Mesenchymal stem cell (in vitro differentiated cells and primary cell): ENCODE results near the gene ZNF254.
"Not testable (repeated sequence)": the region's sequence is repeated elsewhere in the genome, so short reads cannot be mapped to it uniquely, and the experiment has no call there.

Experiments used
- DNase-seq: peaks from one replicate; pipeline ENCODE4 v3.0.0-alpha.2; 2013
- H2AFZ ChIP-seq: one replicate; pipeline ENCODE4 v1.6.1; 2013; ENCODE audit warnings: low read depth, mild to moderate bottlenecking, control low read depth, inconsistent platforms, low read length, moderate library complexity
- H2AK5ac ChIP-seq: 2 replicates; pipeline ENCODE4 v1.6.1; 2013; ENCODE audit warnings: low read length, moderate library complexity, mild to moderate bottlenecking, inconsistent platforms; ENCODE audit not compliant: severe bottlenecking
- H2BK120ac ChIP-seq: one replicate; pipeline ENCODE4 v1.6.1; 2013; ENCODE audit warnings: low read depth, mild to moderate bottlenecking, inconsistent platforms, low read length, moderate library complexity
- H2BK12ac ChIP-seq, 2 experiments: one replicate each; pipeline ENCODE4 v1.6.1; 2013; ENCODE audit warnings: inconsistent platforms in 2 of 2, low read length in 2 of 2, mild to moderate bottlenecking in 2 of 2, moderate library complexity in 2 of 2, control low read depth in 1 of 2
- H2BK15ac ChIP-seq: one replicate; pipeline ENCODE4 v1.6.1; 2013; ENCODE audit warnings: mild to moderate bottlenecking, low read depth, inconsistent platforms; ENCODE audit not compliant: poor library complexity, severe bottlenecking
- H2BK5ac ChIP-seq: 2 replicates; pipeline ENCODE4 v1.6.1; 2013; ENCODE audit warnings: low read depth, mild to moderate bottlenecking, low read length, control low read depth, inconsistent platforms; ENCODE audit not compliant: poor library complexity, severe bottlenecking
- H3K14ac ChIP-seq, 2 experiments: one replicate each; pipeline ENCODE4 v1.6.1; 2013; ENCODE audit warnings: inconsistent platforms in 2 of 2, low read length in 2 of 2, control low read depth in 1 of 2, mild to moderate bottlenecking in 1 of 2, moderate library complexity in 1 of 2
- H3K18ac ChIP-seq, 2 experiments: one replicate each; pipeline ENCODE4 v1.6.1; 2013; ENCODE audit warnings: inconsistent platforms in 2 of 2, low read length in 2 of 2, control low read depth in 1 of 2, low read depth in 1 of 2, mild to moderate bottlenecking in 1 of 2
- H3K23ac ChIP-seq, 2 experiments: one replicate each; pipeline ENCODE4 v1.6.1; 2013; ENCODE audit warnings: inconsistent platforms in 2 of 2, low read length in 2 of 2, mild to moderate bottlenecking in 2 of 2, moderate library complexity in 2 of 2, control low read depth in 1 of 2
- H3K27ac ChIP-seq: 2 replicates; pipeline ENCODE4 v1.5.1; 2013; ENCODE audit warnings: mild to moderate bottlenecking, moderate library complexity, low read length, control low read depth, inconsistent platforms; ENCODE audit not compliant: poor library complexity, severe bottlenecking
- H3K27me3 ChIP-seq, 2 experiments: 2 replicates each; pipeline versions ENCODE4 v1.6.1 to v1.7.0; 2013; ENCODE audit warnings: low read length in 2 of 2, mild to moderate bottlenecking in 2 of 2, moderate library complexity in 2 of 2, control low read depth in 1 of 2, inconsistent platforms in 1 of 2; ENCODE audit not compliant: control insufficient read depth in 1 of 2, insufficient read depth in 1 of 2
- H3K36me3 ChIP-seq, 2 experiments: 2 replicates each; pipeline versions ENCODE4 v1.6.1 to v1.7.0; 2013; ENCODE audit warnings: low read length in 2 of 2, control low read depth in 1 of 2, inconsistent platforms in 1 of 2, low read depth in 1 of 2, mild to moderate bottlenecking in 1 of 2; ENCODE audit not compliant: insufficient read depth in 2 of 2, control insufficient read depth in 1 of 2
- H3K4ac ChIP-seq, 2 experiments: one replicate each; pipeline ENCODE4 v1.6.1; 2013; ENCODE audit warnings: inconsistent platforms in 2 of 2, low read length in 2 of 2, mild to moderate bottlenecking in 2 of 2, moderate library complexity in 2 of 2, control low read depth in 1 of 2, low read depth in 1 of 2
- H3K4me1 ChIP-seq: 2 replicates; pipeline ENCODE4 v1.6.1; 2013; ENCODE audit warnings: low read depth, low read length, control low read depth; ENCODE audit not compliant: control insufficient read depth, insufficient read depth
- H3K4me2 ChIP-seq: 2 replicates; pipeline ENCODE4 v1.6.1; 2013; ENCODE audit warnings: low read length, mild to moderate bottlenecking, inconsistent platforms; ENCODE audit not compliant: poor library complexity, severe bottlenecking
- H3K4me3 ChIP-seq, 2 experiments: 2 replicates each; pipeline versions ENCODE4 v1.5.1 to v1.7.0; 2013; ENCODE audit warnings: low read length in 2 of 2, mild to moderate bottlenecking in 2 of 2, control low read depth in 1 of 2, low read depth in 1 of 2; ENCODE audit not compliant: insufficient read depth in 1 of 2
- H3K79me1 ChIP-seq: replicated peaks from 2 replicates; pipeline ENCODE4 v1.6.1; 2013; ENCODE audit warnings: mild to moderate bottlenecking, control low read depth, low read length, inconsistent platforms; ENCODE audit not compliant: poor library complexity, severe bottlenecking
- H3K9ac ChIP-seq: 2 replicates; pipeline ENCODE4 v1.7.0; 2013; ENCODE audit warnings: mild to moderate bottlenecking, low read length, moderate library complexity
- H3K9me3 ChIP-seq: 2 replicates; pipeline ENCODE4 v1.7.0; 2013; ENCODE audit warnings: mild to moderate bottlenecking, low read length; ENCODE audit not compliant: control insufficient read depth
- H4K8ac ChIP-seq: one replicate; pipeline ENCODE4 v1.6.1; 2013; ENCODE audit warnings: inconsistent platforms, mild to moderate bottlenecking, low read length, moderate library complexity
- H4K91ac ChIP-seq: one replicate; pipeline ENCODE4 v1.6.1; 2013; ENCODE audit warnings: mild to moderate bottlenecking, low read length, inconsistent platforms
- WGBS: methylation state at CpG from one replicate; pipeline ENCODE4 v1.1.7; 2013; ENCODE audit warnings: mixed read lengths; 5-methylcytosine and 5-hydroxymethylcytosine counted together

ZNF254 gene

GRCh38 chr19:24075530-24075929, 11.5 kb upstream of the ZNF254 start:
- 88% methylated on average over 4 of the region's 4 CpGs for WGBS
- not testable (repeated sequence) for H3K4me2 ChIP-seq, H3K14ac ChIP-seq, H3K27ac ChIP-seq, H3K18ac ChIP-seq, H3K79me1 ChIP-seq, H3K27me3 ChIP-seq, H2BK15ac ChIP-seq, H3K4me1 ChIP-seq, H3K9ac ChIP-seq, H2BK12ac ChIP-seq, H3K4me3 ChIP-seq, H4K8ac ChIP-seq, H3K4ac ChIP-seq, H2BK5ac ChIP-seq, H4K91ac ChIP-seq, DNase-seq, H2BK120ac ChIP-seq, H2AFZ ChIP-seq, H3K23ac ChIP-seq, H2AK5ac ChIP-seq
- H3K36me3 ChIP-seq: peaks cover 13 to 28% of the 10 kb centered on the region in 2 experiments
- peaks cover 16% of the 10 kb centered on the region for H3K9me3 ChIP-seq

GRCh38 chr19:24078680-24079079, 8.3 kb upstream of the ZNF254 start:
- Histone ChIP-seq H3K4me2 (no peak overlapping the region), H2AFZ (no peak overlapping the region), H3K4me1 (peaks cover 5% of the 10 kb centered on the region), H2BK15ac (no peak overlapping the region), H3K79me1 (peaks cover 7% of the 10 kb centered on the region), H3K18ac (no peak overlapping the region), H3K4me3 (no peak overlapping the region), H4K91ac (no peak overlapping the region), H4K8ac (no peak overlapping the region), H3K9me3 (peaks cover 8% of the 10 kb centered on the region), H3K9ac (no peak overlapping the region), H3K4ac (no peak overlapping the region), H3K27ac (no peak overlapping the region), H3K27me3 (no peaks in the 10 kb centered on the region), H3K23ac (no peak overlapping the region), H2BK12ac (no peak overlapping the region), H3K14ac (no peak overlapping the region), H2BK120ac (no peak overlapping the region), H3K36me3 (peaks cover 9 to 14% of the 10 kb centered on the region in 2 experiments), H2BK5ac (no peak overlapping the region), H2AK5ac (no peak overlapping the region)
- WGBS: 89% methylated on average over 3 of the region's 4 CpGs
- DNase-seq: no peak

GRCh38 chr19:24081056-24081455, 5.9 kb upstream of the ZNF254 start:
- Histone ChIP-seq H2BK120ac (no peak overlapping the region), H2AK5ac (no peak overlapping the region), H3K9me3 (no peaks in the 10 kb centered on the region), H2BK5ac (no peak overlapping the region), H3K27ac (no peak overlapping the region), H2BK12ac (no peak overlapping the region), H3K36me3 (peaks cover 0 to 7% of the 10 kb centered on the region in 2 experiments), H3K27me3 (no peaks in the 10 kb centered on the region), H4K91ac (no peak overlapping the region), H3K4me2 (no peak overlapping the region), H3K18ac (no peak overlapping the region), H3K4me3 (no peak overlapping the region), H3K9ac (no peak overlapping the region), H3K14ac (no peak overlapping the region), H3K4ac (no peak overlapping the region), H2BK15ac (no peak overlapping the region), H2AFZ (no peak overlapping the region), H3K23ac (no peak overlapping the region), H4K8ac (no peak overlapping the region), H3K4me1 (peaks cover 5% of the 10 kb centered on the region), H3K79me1 (peaks cover 2% of the 10 kb centered on the region)
- WGBS: 98% methylated on average over 4 of the region's 4 CpGs
- DNase-seq: no peak

- no peak overlapping the region for H3K4ac ChIP-seq
- H2BK12ac ChIP-seq: no peak overlapping the region
- H3K27me3 ChIP-seq: no peaks in the 10 kb centered on the region
- H2AK5ac ChIP-seq: no peak overlapping the region
- no peak for DNase-seq
- H2AFZ ChIP-seq: no peak overlapping the region
- H3K9me3 ChIP-seq: peaks cover 82% of the 10 kb centered on the region
- H3K14ac ChIP-seq: no peak overlapping the region
- no peaks in the 10 kb centered on the region for H3K4me1 ChIP-seq
- peaks cover 8% of the 10 kb centered on the region for H3K79me1 ChIP-seq
- H3K36me3 ChIP-seq: peaks cover 15 to 42% of the 10 kb centered on the region in 2 experiments
- H3K27ac ChIP-seq: no peak overlapping the region
- H2BK120ac ChIP-seq: no peak overlapping the region
- no peak overlapping the region for H3K4me3 ChIP-seq
- no peak overlapping the region for H2BK5ac ChIP-seq
- no peak overlapping the region for H2BK15ac ChIP-seq
- no peak overlapping the region for H4K91ac ChIP-seq
- no peak overlapping the region for H3K18ac ChIP-seq
- WGBS: no CpG with 5 or more reads among the region's 2 CpGs
- H3K9ac ChIP-seq: no peak overlapping the region
- H4K8ac ChIP-seq: no peak overlapping the region
- H3K23ac ChIP-seq: no peak overlapping the region
- no peak overlapping the region for H3K4me2 ChIP-seq
These were observed 11.4 kb downstream of the ZNF254 start for GRCh38 chr19:24098359-24098758.
